ENCODE results near the gene ZNFX1.

DNA sequence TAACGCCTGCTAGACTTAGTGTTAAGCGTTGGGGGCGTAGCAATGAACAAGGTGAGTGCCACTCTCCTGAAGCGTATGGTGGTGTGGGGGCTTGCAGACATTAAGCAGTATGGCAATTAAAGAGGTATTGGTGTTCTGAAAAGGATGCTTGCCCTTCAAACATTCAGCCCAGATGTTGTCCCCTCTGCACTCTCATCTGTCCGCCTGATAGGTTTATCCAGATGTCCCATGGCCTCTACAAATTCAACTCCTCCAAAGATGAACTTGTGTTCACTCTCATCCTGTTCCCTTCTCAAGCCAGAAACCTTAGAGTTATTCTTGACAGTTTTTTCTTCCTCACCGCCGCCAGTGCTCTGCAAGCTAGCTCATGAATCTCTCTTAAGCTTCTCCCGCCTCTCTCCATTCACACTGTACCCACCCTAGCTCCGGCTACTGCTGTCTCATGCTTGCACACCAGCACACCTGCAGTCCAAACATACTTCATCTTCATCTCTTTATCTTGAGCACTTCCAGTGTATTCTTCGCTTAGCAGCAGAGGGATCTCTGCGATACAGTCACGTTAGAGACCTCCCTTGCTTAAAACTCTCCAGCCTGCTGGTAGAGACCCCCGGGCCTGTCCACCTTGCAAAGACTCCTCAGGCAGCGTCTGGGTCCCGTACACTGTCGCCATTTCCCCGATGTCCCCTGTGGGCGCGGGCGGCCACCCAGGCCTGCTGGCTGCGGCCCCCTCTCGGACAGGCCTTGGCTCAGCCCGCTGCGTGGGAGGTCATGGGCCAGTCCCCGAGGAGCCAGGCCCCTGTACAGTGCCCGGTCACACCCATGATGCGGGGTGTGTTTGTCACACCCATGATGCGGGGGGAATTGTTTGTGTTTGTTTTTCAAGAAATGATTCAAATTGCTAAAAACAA lies 57.7 kb downstream of the ZNFX1 start:
- TF ChIP-seq, protein P1, sequence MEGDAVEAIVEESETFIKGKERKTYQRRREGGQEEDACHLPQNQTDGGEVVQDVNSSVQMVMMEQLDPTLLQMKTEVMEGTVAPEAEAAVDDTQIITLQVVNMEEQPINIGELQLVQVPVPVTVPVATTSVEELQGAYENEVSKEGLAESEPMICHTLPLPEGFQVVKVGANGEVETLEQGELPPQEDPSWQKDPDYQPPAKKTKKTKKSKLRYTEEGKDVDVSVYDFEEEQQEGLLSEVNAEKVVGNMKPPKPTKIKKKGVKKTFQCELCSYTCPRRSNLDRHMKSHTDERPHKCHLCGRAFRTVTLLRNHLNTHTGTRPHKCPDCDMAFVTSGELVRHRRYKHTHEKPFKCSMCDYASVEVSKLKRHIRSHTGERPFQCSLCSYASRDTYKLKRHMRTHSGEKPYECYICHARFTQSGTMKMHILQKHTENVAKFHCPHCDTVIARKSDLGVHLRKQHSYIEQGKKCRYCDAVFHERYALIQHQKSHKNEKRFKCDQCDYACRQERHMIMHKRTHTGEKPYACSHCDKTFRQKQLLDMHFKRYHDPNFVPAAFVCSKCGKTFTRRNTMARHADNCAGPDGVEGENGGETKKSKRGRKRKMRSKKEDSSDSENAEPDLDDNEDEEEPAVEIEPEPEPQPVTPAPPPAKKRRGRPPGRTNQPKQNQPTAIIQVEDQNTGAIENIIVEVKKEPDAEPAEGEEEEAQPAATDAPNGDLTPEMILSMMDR (IDR thresholded peaks at IDR 0.05), result no peak
- TF ChIP-seq POLR2AphosphoS5 (IDR thresholded peaks at IDR 0.05), result no peak
